ENCODE results near the gene FETUB. TPM values are rescaled to one million over a fixed set of nuclear protein-coding genes. Genes with fewer than 3 reads are reported as not detected.
A peak's percentile ranks its signal among the peaks of the same experiment; 100 is the strongest.

Gene FETUB
- polyA plus RNA-seq, 1 donor (not counting 4 experiments of a cell fraction or from before 2014, with no cell fraction given): 0.25 TPM

- H4K20me1 ChIP-seq (ENCODE audit: control insufficient read depth, extremely low read depth, insufficient read depth, low read length): no peaks in the 10 kb centered on the region
- no peak overlapping the region for H2AFZ ChIP-seq (ENCODE audit: control insufficient read depth, low read length)
- no peaks in the 10 kb centered on the region for H3K36me3 ChIP-seq (ENCODE audit: control insufficient read depth in 2 of 2, extremely low read depth in 1 of 2, insufficient read depth in 2 of 2, low read length in 2 of 2)
- no peak for DNase-seq (ENCODE audit: low read depth, low spot score)
- no peak overlapping the region for H3K4me2 ChIP-seq (ENCODE audit: control insufficient read depth, extremely low read depth, insufficient read depth, low read depth, low read length)
- no peak overlapping the region for H3K27ac ChIP-seq (ENCODE audit: control insufficient read depth, insufficient read depth, low read length)
- H3K9ac ChIP-seq (ENCODE audit: control insufficient read depth, extremely low read depth, insufficient read depth, low read length): no peak overlapping the region
- TF ChIP-seq CTCF (optimal IDR thresholded peaks at IDR 0.05 in 1 of 3, IDR thresholded peaks at IDR 0.05 in 1 of 3, conservative IDR thresholded peaks at IDR 0.05 in 1 of 3; ENCODE audit: extremely low read depth in 1 of 3, insufficient read depth in 2 of 3, low read length in 3 of 3): no peak
- TF ChIP-seq EZH2 (IDR thresholded peaks at IDR 0.05; ENCODE audit: low read length): no peak
- H3K27me3 ChIP-seq (ENCODE audit: control insufficient read depth, extremely low read depth, insufficient read depth, low read length): no peaks in the 10 kb centered on the region
- dilution Hi-C loops (cut with MboI; ENCODE audit: extremely low pct_ligation_motif_present, low sequenced_read_pairs): no loop called here
- H3K9me3 ChIP-seq (ENCODE audit: control insufficient read depth, low read depth, low read length): no peaks in the 10 kb centered on the region
- H3K9me1 ChIP-seq (ENCODE audit: control insufficient read depth, extremely low read depth, insufficient read depth, low read length): no peaks in the 10 kb centered on the region
- FAIRE-seq: no peak
- H3K4me1 ChIP-seq (ENCODE audit: control insufficient read depth, extremely low read depth, insufficient read depth, low read length): peaks cover 3% of the 10 kb centered on the region
- no peak overlapping the region for H3K4me3 ChIP-seq (ENCODE audit: control insufficient read depth in 2 of 3, extremely low read depth in 1 of 3, insufficient read depth in 2 of 3, low read depth in 1 of 3, low read length in 3 of 3)
- H3K79me2 ChIP-seq (ENCODE audit: control insufficient read depth, insufficient read depth, low read length): no peaks in the 10 kb centered on the region
These were observed 56.3 kb downstream of the FETUB start for GRCh38 chr3:186696522-186696921.

- Histone ChIP-seq H3K4me1 (ENCODE audit: control insufficient read depth, extremely low read depth, insufficient read depth, low read length) (peaks cover 3% of the 10 kb centered on the region), H3K79me2 (ENCODE audit: control insufficient read depth, insufficient read depth, low read length) (no peaks in the 10 kb centered on the region), H3K9ac (ENCODE audit: control insufficient read depth, extremely low read depth, insufficient read depth, low read length) (no peak overlapping the region), H3K9me3 (ENCODE audit: control insufficient read depth, low read depth, low read length) (no peaks in the 10 kb centered on the region), H3K4me2 (ENCODE audit: control insufficient read depth, extremely low read depth, insufficient read depth, low read depth, low read length) (no peak overlapping the region), H3K27ac (ENCODE audit: control insufficient read depth, insufficient read depth, low read length) (no peak overlapping the region), H2AFZ (ENCODE audit: control insufficient read depth, low read length) (no peak overlapping the region), H3K9me1 (ENCODE audit: control insufficient read depth, extremely low read depth, insufficient read depth, low read length) (no peaks in the 10 kb centered on the region), H3K36me3 (ENCODE audit: control insufficient read depth in 2 of 2, extremely low read depth in 1 of 2, insufficient read depth in 2 of 2, low read length in 2 of 2) (no peaks in the 10 kb centered on the region), H4K20me1 (ENCODE audit: control insufficient read depth, extremely low read depth, insufficient read depth, low read length) (no peaks in the 10 kb centered on the region), H3K4me3 (ENCODE audit: control insufficient read depth in 2 of 3, extremely low read depth in 1 of 3, insufficient read depth in 2 of 3, low read depth in 1 of 3, low read length in 3 of 3) (no peak overlapping the region), H3K27me3 (ENCODE audit: control insufficient read depth, extremely low read depth, insufficient read depth, low read length) (no peaks in the 10 kb centered on the region)
- no peak for TF ChIP-seq EZH2 (IDR thresholded peaks at IDR 0.05; ENCODE audit: low read length)
- TF ChIP-seq CTCF (optimal IDR thresholded peaks at IDR 0.05 in 1 of 3, IDR thresholded peaks at IDR 0.05 in 1 of 3, conservative IDR thresholded peaks at IDR 0.05 in 1 of 3; ENCODE audit: extremely low read depth in 1 of 3, insufficient read depth in 2 of 3, low read length in 3 of 3): no peak
- FAIRE-seq: peak; percentile 26
- DNase-seq (ENCODE audit: low read depth, low spot score): no peak
- dilution Hi-C loops (cut with MboI; ENCODE audit: extremely low pct_ligation_motif_present, low sequenced_read_pairs): no loop called here
These were observed 57.3 kb downstream of the FETUB start for GRCh38 chr3:186697510-186697909.

Data from keratinocyte (primary cell).